Fibroblast of skin of back (primary cell): ENCODE results near the gene CCL26. TPM values are rescaled to one million over a fixed set of nuclear protein-coding genes. Genes with fewer than 3 reads are reported as not detected.
"Not testable (repeated sequence)": the region's sequence is repeated elsewhere in the genome, so short reads cannot be mapped to it uniquely, and the experiment has no call there.

Experiments
- DNase-seq: peaks from one replicate; pipeline ENCODE4 v3.0.0-alpha.2; 2013
- polyA plus RNA-seq, 2 experiments: library from polyadenylated mRNA; unstranded; fragments of 120-200 nt; gene quantifications; one replicate each; pipeline ENCODE4 v1.2.1, GENCODE V29; 2013; ENCODE audit not compliant: insufficient read length in 2 of 2

CCL26 gene
- 3.2 TPM for polyA plus RNA-seq (2013, experiment 1 of 2; ENCODE audit: insufficient read length)
- polyA plus RNA-seq (2013, experiment 2 of 2; ENCODE audit: insufficient read length), result 2.1 TPM

- DNase-seq, result peak; percentile 97
Observed at GRCh38 chr7:75772081-75773077, at the start of gene CCL26. TSS of gene CCL26 (minus strand) at chr7:75772211. CDS start at chr7:75772176, 35 bp downstream.

GRCh38 chr7:75820688-75821087 lies 48.7 kb upstream of the CCL26 start:
- no peak for DNase-seq

- no peak for DNase-seq
Observed at GRCh38 chr7:75819711-75820110, 47.7 kb upstream of the CCL26 start.

GRCh38 chr7:75818472-75818871 lies 46.5 kb upstream of the CCL26 start:
- DNase-seq, result no peak

GRCh38 chr7:75817116-75817515 lies 45.1 kb upstream of the CCL26 start:
- DNase-seq, result no peak

- DNase-seq, result no peak
Observed at GRCh38 chr7:75815418-75816064, 43.5 kb upstream of the CCL26 start.

GRCh38 chr7:75814407-75814947 lies 42.5 kb upstream of the CCL26 start:
- DNase-seq, result peak; percentile 63

- DNase-seq, result no peak
Observed at GRCh38 chr7:75813781-75814236, 41.8 kb upstream of the CCL26 start, which contains the start of gene CCL24. TSS of gene CCL24 (minus strand) at chr7:75813806. CDS start at chr7:75813715, 91 bp downstream.

GRCh38 chr7:75813084-75813483 lies 41.1 kb upstream of the CCL26 start:
- DNase-seq, result peak; percentile 6

- no peak for DNase-seq
Observed at GRCh38 chr7:75811894-75812678, 40.1 kb upstream of the CCL26 start.

- no peak for DNase-seq
Observed at GRCh38 chr7:75809396-75809795, 37.4 kb upstream of the CCL26 start.

- no peak for DNase-seq
Observed at GRCh38 chr7:75808106-75808505, 36.1 kb upstream of the CCL26 start.

GRCh38 chr7:75807452-75807851 lies 35.4 kb upstream of the CCL26 start:
- no peak for DNase-seq

- DNase-seq, result no peak
Observed at GRCh38 chr7:75806560-75807307, 34.7 kb upstream of the CCL26 start.

- DNase-seq, result no peak
Observed at GRCh38 chr7:75804705-75805104, 32.7 kb upstream of the CCL26 start.

- DNase-seq, result no peak
Observed at GRCh38 chr7:75804004-75804403, 32.0 kb upstream of the CCL26 start.

- no peak for DNase-seq
Observed at GRCh38 chr7:75802552-75802821, 30.5 kb upstream of the CCL26 start.

- DNase-seq, result no peak
Observed at GRCh38 chr7:75798770-75799169, 26.8 kb upstream of the CCL26 start.

- no peak for DNase-seq
Observed at GRCh38 chr7:75796420-75796819, 24.4 kb upstream of the CCL26 start.

GRCh38 chr7:75795831-75796285 lies 23.8 kb upstream of the CCL26 start:
- no peak for DNase-seq

- DNase-seq, result no peak
Observed at GRCh38 chr7:75793676-75794075, 21.7 kb upstream of the CCL26 start.

- not testable (repeated sequence) for DNase-seq
Observed at GRCh38 chr7:75792567-75792966, 20.6 kb upstream of the CCL26 start.
